A673 (cell line): Measurements from ENCODE around the gene ASB6. TPM values are rescaled to one million over a fixed set of nuclear protein-coding genes. Genes with fewer than 3 reads are reported as not detected.
A peak's percentile ranks its signal among the peaks of the same experiment; 100 is the strongest.

ENCODE experiments used
- BruUV-seq: library from RNA; stranded (reverse); fragments of 400-500 nt; replicated peaks from 2 replicates; lab custom pipeline; 2021; lab: Mats Ljungman, UMichigan
- CTCF ChIA-PET: fragments of 300-600 bp; sonication (Branson Sonifier 250); formaldehyde crosslinking; loops from one replicate; lab custom pipeline; 2022; ENCODE audit warnings: antibody characterized with exemption; lab: Charles Lee
- POLR2A ChIA-PET: fragments of 300-600 bp; sonication (Branson Sonifier 250); formaldehyde crosslinking; loops from one replicate; lab custom pipeline; 2022; ENCODE audit warnings: antibody characterized with exemption; ENCODE audit not compliant: low non-redundant PET; lab: Charles Lee
- DNase-seq: peaks from one replicate; pipeline ENCODE4 v3.0.0-alpha.2; 2015; ENCODE audit warnings: low spot score
- H3K27ac ChIP-seq: fragments of 200-600 bp; sonication (generic); 2 replicates; pipeline ENCODE4 v1.5.1; 2016; ENCODE audit warnings: mixed run types, low read depth, mild to moderate bottlenecking, mixed read lengths, antibody characterized with exemption, low read length; ENCODE audit not compliant: poor library complexity, severe bottlenecking
- H3K27me3 ChIP-seq: fragments of 200-600 bp; sonication (generic); replicated peaks from 2 replicates; pipeline ENCODE4 v1.6.1; 2017; ENCODE audit warnings: mixed run types, low read depth, mild to moderate bottlenecking, mixed read lengths, antibody characterized with exemption, low read length; ENCODE audit not compliant: insufficient read depth, poor library complexity
- H3K36me3 ChIP-seq: fragments of 200-600 bp; sonication (generic); 2 replicates; pipeline ENCODE4 v1.6.1; 2016; ENCODE audit warnings: mixed run types, mild to moderate bottlenecking, mixed read lengths, antibody characterized with exemption, low read length; ENCODE audit not compliant: insufficient read depth, poor library complexity, severe bottlenecking
- H3K4me1 ChIP-seq: fragments of 200-600 bp; sonication (generic); 2 replicates; pipeline ENCODE4 v1.6.1; 2017; ENCODE audit warnings: mixed run types, mild to moderate bottlenecking, mixed read lengths, antibody characterized with exemption, low read length; ENCODE audit not compliant: insufficient read depth, poor library complexity, severe bottlenecking
- H3K4me3 ChIP-seq: fragments of 200-600 bp; sonication (generic); 2 replicates; pipeline ENCODE4 v1.5.1; 2016; ENCODE audit warnings: low read depth, mixed run types, mild to moderate bottlenecking, mixed read lengths, low read length; ENCODE audit not compliant: poor library complexity, severe bottlenecking
- H3K9me3 ChIP-seq: fragments of 200-600 bp; sonication (generic); 2 replicates; pipeline ENCODE4 v1.6.1; 2016; ENCODE audit warnings: mixed run types, low read depth, mild to moderate bottlenecking, mixed read lengths, antibody characterized with exemption, low read length; ENCODE audit not compliant: poor library complexity, severe bottlenecking
- EZH2 ChIP-seq: fragments of 200-600 bp; sonication (generic); IDR thresholded peaks from 2 replicates; pipeline ENCODE4 v1.6.1; 2017; ENCODE audit warnings: borderline replicate concordance, low read depth, mild to moderate bottlenecking, mixed read lengths, antibody characterized with exemption, low read length; ENCODE audit not compliant: poor library complexity, severe bottlenecking
- intact Hi-C: fragments of 100-400 bp; cut with micrococcal nuclease; formaldehyde crosslinking; loops from one replicate; pipeline ENCODE4 v1.10.0; 2022; ENCODE audit not compliant: unreplicated experiment
- total RNA-seq: library from RNA; stranded (reverse); gene quantifications from 2 replicates; pipeline ENCODE4 v1.2.3, GENCODE V29; 2021
- TF ChIP-seq, protein P1 (sequence below): fragments of 300-800, 200-600 bp; sonication (generic); conservative IDR thresholded peaks from 2 replicates; pipeline ENCODE4 v1.5.1; 2017; ENCODE audit warnings: low read depth, mild to moderate bottlenecking, antibody characterized with exemption, low read length, moderate library complexity, mixed read lengths

Gene ASB6
- total RNA-seq, 1 experiment from 2014 or later, result 36.5 TPM

DNA sequence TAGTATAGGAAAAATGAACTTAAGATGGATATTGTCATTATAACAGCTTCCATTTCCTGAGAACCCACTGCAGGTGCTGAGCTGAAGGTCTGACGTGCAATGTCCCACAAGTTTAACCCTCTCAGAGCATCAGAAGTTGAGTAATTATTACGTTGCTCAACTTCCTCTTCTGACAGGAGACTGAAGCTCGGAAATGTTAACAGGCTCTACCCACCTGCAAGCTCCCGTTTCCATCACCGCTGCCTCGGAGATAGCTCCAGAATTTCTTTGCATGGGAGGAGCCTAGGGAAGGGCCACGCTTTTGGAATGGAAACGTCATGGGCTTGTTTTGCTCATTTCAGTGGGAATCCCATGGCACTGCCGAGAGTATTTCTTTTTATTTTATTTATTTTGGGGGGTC lies 17.0 kb downstream of the ASB6 start:
- Histone ChIP-seq H3K9me3 (no peaks in the 10 kb centered on the region), H3K27ac (no peak overlapping the region), H3K27me3 (no peaks in the 10 kb centered on the region), H3K4me3 (no peak overlapping the region), H3K4me1 (peaks cover 34% of the 10 kb centered on the region), H3K36me3 (no peaks in the 10 kb centered on the region)
- POLR2A ChIA-PET, result interaction anchor here (0.7 kb wide), 1 partner anchor 515 kb away, joined by 3 read pairs; no protein-coding TSS in a partner anchor
- intact Hi-C loops, result loop anchor here (5.0 kb wide), 1 partner anchor 167 kb away; no protein-coding TSS in a partner anchor
- DNase-seq, result no peak
- CTCF ChIA-PET, result interaction anchor here (0.6 to 5.3 kb wide), 7 partner anchors 15 to 595 kb away, joined by 3 to 40 read pairs (median 4); no protein-coding TSS in a partner anchor
- BruUV-seq, result no TSS peak
- TF ChIP-seq, protein P1, sequence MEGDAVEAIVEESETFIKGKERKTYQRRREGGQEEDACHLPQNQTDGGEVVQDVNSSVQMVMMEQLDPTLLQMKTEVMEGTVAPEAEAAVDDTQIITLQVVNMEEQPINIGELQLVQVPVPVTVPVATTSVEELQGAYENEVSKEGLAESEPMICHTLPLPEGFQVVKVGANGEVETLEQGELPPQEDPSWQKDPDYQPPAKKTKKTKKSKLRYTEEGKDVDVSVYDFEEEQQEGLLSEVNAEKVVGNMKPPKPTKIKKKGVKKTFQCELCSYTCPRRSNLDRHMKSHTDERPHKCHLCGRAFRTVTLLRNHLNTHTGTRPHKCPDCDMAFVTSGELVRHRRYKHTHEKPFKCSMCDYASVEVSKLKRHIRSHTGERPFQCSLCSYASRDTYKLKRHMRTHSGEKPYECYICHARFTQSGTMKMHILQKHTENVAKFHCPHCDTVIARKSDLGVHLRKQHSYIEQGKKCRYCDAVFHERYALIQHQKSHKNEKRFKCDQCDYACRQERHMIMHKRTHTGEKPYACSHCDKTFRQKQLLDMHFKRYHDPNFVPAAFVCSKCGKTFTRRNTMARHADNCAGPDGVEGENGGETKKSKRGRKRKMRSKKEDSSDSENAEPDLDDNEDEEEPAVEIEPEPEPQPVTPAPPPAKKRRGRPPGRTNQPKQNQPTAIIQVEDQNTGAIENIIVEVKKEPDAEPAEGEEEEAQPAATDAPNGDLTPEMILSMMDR, result no peak
- no peak for TF ChIP-seq EZH2

DNA sequence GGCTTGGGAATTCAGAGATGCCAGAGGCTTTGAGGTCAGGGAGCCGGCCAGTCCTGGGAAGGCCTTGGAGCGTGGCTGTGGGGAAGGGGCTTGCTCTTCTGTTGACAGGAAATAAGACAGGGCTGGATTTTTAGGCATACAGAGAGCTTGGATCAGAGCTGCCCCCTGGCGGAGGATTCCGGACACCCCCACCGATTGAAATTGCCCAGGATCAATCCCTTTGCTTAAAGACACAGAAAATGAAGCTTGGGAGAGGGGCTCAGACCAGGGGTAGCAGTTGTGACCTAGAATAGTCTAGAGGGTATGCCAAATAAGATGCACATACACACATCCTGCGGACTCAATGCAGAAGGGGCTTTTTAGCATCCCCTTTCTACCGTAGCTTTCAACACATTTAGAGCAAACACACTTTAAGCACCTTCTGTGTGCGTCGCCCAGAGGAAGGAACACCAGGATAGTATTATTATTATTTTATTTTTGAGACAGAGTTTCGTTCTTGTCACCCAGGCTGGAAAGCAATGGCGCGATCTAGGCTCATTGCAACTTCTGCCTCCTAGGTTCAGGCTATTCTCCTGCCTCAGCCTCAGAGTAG lies 17.7 kb downstream of the ASB6 start:
- Histone ChIP-seq H3K9me3 (no peaks in the 10 kb centered on the region), H3K4me3 (no peak overlapping the region), H3K27me3 (no peaks in the 10 kb centered on the region), H3K36me3 (no peaks in the 10 kb centered on the region), H3K27ac (no peak overlapping the region), H3K4me1 (peaks cover 33% of the 10 kb centered on the region)
- DNase-seq, result peak; percentile 75
- ChIA-PET CTCF (interaction anchor here (0.8 to 5.3 kb wide), 14 partner anchors 9 to 504 kb away, joined by 3 to 40 read pairs (median 5); no protein-coding TSS in a partner anchor), POLR2A (interaction anchor here (0.6 kb wide), 1 partner anchor 451 kb away, joined by 3 read pairs; no protein-coding TSS in a partner anchor)
- intact Hi-C loops, result no loop called here
- TF ChIP-seq, protein P1, result peak; percentile 87
- no peak for TF ChIP-seq EZH2
- BruUV-seq, result no TSS peak

DNA sequence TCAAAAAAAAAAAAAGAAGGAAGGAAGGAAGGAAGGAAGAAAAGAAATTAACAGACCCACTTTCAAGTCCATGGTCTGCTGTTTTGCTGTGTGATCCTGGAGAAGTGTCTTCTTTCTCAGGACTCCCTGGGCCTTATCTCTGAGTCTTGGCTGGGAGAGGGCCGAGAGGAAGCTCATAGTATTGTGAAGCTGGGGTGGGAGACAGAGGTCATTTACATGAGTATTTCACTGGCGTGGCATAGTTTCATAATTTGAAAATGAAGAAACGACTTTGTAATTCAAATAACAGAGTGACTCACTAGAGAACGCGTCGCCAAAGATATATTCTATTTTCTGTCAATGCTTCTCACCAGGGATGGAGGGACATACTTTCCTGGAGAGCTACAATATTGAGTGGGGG lies 18.6 kb downstream of the ASB6 start:
- Histone ChIP-seq H3K36me3 (no peaks in the 10 kb centered on the region), H3K4me1 (peaks cover 23% of the 10 kb centered on the region), H3K4me3 (no peak overlapping the region), H3K27me3 (no peaks in the 10 kb centered on the region), H3K27ac (no peak overlapping the region), H3K9me3 (no peaks in the 10 kb centered on the region)
- DNase-seq, result no peak
- TF ChIP-seq, protein P1, result no peak
- no peak for TF ChIP-seq EZH2
- BruUV-seq, result no TSS peak
- intact Hi-C loops, result no loop called here
- ChIA-PET POLR2A (no interaction called here), CTCF (interaction anchor here (0.6 to 5.3 kb wide), 8 partner anchors 10 to 834 kb away, joined by 3 to 40 read pairs (median 6); no protein-coding TSS in a partner anchor)
